Endothelial cell of umbilical vein (primary cell): ENCODE results near the gene PKN3. TPM values are rescaled to one million over a fixed set of nuclear protein-coding genes. Genes with fewer than 3 reads are reported as not detected.

Experiments used
- BruUV-seq: library from RNA; stranded (reverse); fragments of 400-500 nt; replicated peaks from 2 replicates; lab custom pipeline; 2021; lab: Mats Ljungman, UMichigan
- CTCF ChIA-PET: fragments of 300-600, 350-600 bp; sonication (Branson Sonifier 250); formaldehyde crosslinking; loops from one replicate; lab custom pipeline; 2021; ENCODE audit warnings: antibody characterized with exemption, inconsistent platforms; lab: Charles Lee
- POLR2A ChIA-PET: fragments of 300-600, 350-600 bp; sonication (Branson Sonifier 250); formaldehyde crosslinking; loops from one replicate; lab custom pipeline; 2021; ENCODE audit warnings: antibody characterized with exemption, inconsistent platforms; lab: Charles Lee
- DNase-seq: peaks from one replicate; pipeline ENCODE4 v3.0.0-alpha.2; 2011; ENCODE audit warnings: low read depth, low spot score
- FAIRE-seq: peaks from 2 replicates; lab custom pipeline; 2011; peaks lifted over from hg19 to GRCh38; lab: Jason Lieb, UNC
- H2AFZ ChIP-seq: 2 replicates; pipeline ENCODE4 v1.6.0; 2012; ENCODE audit warnings: low read depth, low read length, control low read depth, inconsistent platforms
- H3K27ac ChIP-seq: 2 replicates; pipeline ENCODE4 v1.5.1; 2011; ENCODE audit warnings: low read depth, mild to moderate bottlenecking, control low read depth, low read length, moderate library complexity; ENCODE audit not compliant: insufficient read depth
- H3K27me3 ChIP-seq, 2 experiments: 2 replicates each; pipeline versions ENCODE4 v1.6.0 to v1.6.1; 2011; ENCODE audit warnings: low read length in 2 of 2, mixed read lengths in 1 of 2; ENCODE audit not compliant: control insufficient read depth in 2 of 2, insufficient read depth in 2 of 2
- H3K36me3 ChIP-seq, 2 experiments: 2 replicates in 1 of 2; 3 replicates in 1 of 2; pipeline ENCODE4 v1.5.1; 2011; ENCODE audit warnings: low read length in 2 of 2, mild to moderate bottlenecking in 1 of 2, moderate library complexity in 1 of 2; ENCODE audit not compliant: control insufficient read depth in 2 of 2, insufficient read depth in 2 of 2; ENCODE audit errors: extremely low read depth in 1 of 2
- H3K4me1 ChIP-seq: 3 replicates; pipeline ENCODE4 v1.5.1; 2011; ENCODE audit warnings: mild to moderate bottlenecking, low read length; ENCODE audit not compliant: control insufficient read depth, insufficient read depth; ENCODE audit errors: extremely low read depth
- H3K4me2 ChIP-seq: 2 replicates; pipeline ENCODE4 v1.6.1; 2011; ENCODE audit warnings: low read length, control low read depth, mixed read lengths; ENCODE audit not compliant: insufficient read depth
- H3K4me3 ChIP-seq, 3 experiments: fragments of 200-600 bp in 1 of 3; sonication (generic), shearing (Covaris generic) in 1 of 3; replicated peaks in 1 of 3; 2 replicates each; pipeline ENCODE4 v1.5.1; 2011 to 2016; ENCODE audit warnings: control low read depth in 3 of 3, low read length in 3 of 3, mild to moderate bottlenecking in 2 of 3, inconsistent platforms in 1 of 3, low read depth in 1 of 3, moderate library complexity in 1 of 3; ENCODE audit not compliant: insufficient read depth in 1 of 3
- H3K79me2 ChIP-seq: 2 replicates; pipeline ENCODE4 v1.6.0; 2012; ENCODE audit warnings: low read length, inconsistent platforms; ENCODE audit not compliant: control insufficient read depth, insufficient read depth
- H3K9ac ChIP-seq: replicated peaks from 2 replicates; pipeline ENCODE3; 2011; ENCODE audit warnings: low read length, control low read depth; ENCODE audit not compliant: insufficient read depth; ENCODE audit errors: extremely low read depth
- H3K9me1 ChIP-seq: replicated peaks from 3 replicates; pipeline ENCODE4 v1.6.0; 2011; ENCODE audit warnings: mild to moderate bottlenecking, low read length; ENCODE audit not compliant: control insufficient read depth, insufficient read depth; ENCODE audit errors: extremely low read depth
- H3K9me3 ChIP-seq: replicated peaks from 2 replicates; pipeline ENCODE4 v1.5.1; 2012; ENCODE audit warnings: low read length, inconsistent platforms; ENCODE audit not compliant: control insufficient read depth, insufficient read depth
- H4K20me1 ChIP-seq: replicated peaks from 2 replicates; pipeline ENCODE3; 2011; ENCODE audit warnings: mild to moderate bottlenecking, low read length; ENCODE audit not compliant: control insufficient read depth, insufficient read depth; ENCODE audit errors: extremely low read depth
- CTCF ChIP-seq, 2 donors: IDR thresholded peaks; 1 replicate in 1 of 2; 2 replicates in 1 of 2; pipeline ENCODE4 v1.5.1; 2011; ENCODE audit warnings: low read length in 2 of 2, mild to moderate bottlenecking in 2 of 2, moderate library complexity in 2 of 2, control low read depth in 1 of 2, inconsistent platforms in 1 of 2, low read depth in 1 of 2; ENCODE audit not compliant: insufficient read depth in 1 of 2; ENCODE audit errors: extremely low read depth in 1 of 2
- EZH2 ChIP-seq: IDR thresholded peaks from 2 replicates; pipeline ENCODE4 v1.6.1; 2012; ENCODE audit warnings: borderline replicate concordance, low read depth, mild to moderate bottlenecking, moderate library complexity, low read length, inconsistent platforms; ENCODE audit not compliant: severe bottlenecking
- GATA2 ChIP-seq: IDR thresholded peaks from 2 replicates; pipeline ENCODE4 v1.7.0; 2011; ENCODE audit warnings: low read depth, mild to moderate bottlenecking, moderate library complexity, mixed read lengths, low read length; ENCODE audit not compliant: insufficient read length, insufficient read depth
- JUN ChIP-seq: IDR thresholded peaks from 2 replicates; pipeline ENCODE4 v1.6.1; 2011; ENCODE audit warnings: borderline replicate concordance, low read depth; ENCODE audit not compliant: insufficient read length, insufficient read depth
- MAX ChIP-seq: IDR thresholded peaks from 2 replicates; pipeline ENCODE4 v1.6.1; 2011; ENCODE audit not compliant: insufficient read depth, insufficient read length
- MYC ChIP-seq: IDR thresholded peaks from one replicate; pipeline ENCODE4 v1.6.1; 2011; ENCODE audit warnings: mild to moderate bottlenecking, low read depth, low read length
- POLR2AphosphoS5 ChIP-seq: IDR thresholded peaks from 2 replicates; pipeline ENCODE4 v1.6.1; 2012; ENCODE audit warnings: low read depth, mild to moderate bottlenecking, control low read depth, low read length, moderate library complexity; ENCODE audit not compliant: insufficient read depth
- dilution Hi-C: fragments of 300-500 bp; cut with MboI; formaldehyde crosslinking; loops from one replicate; pipeline ENCODE4 v1.15.0; 2019; ENCODE audit warnings: low sequenced_read_pairs; ENCODE audit not compliant: extremely low pct_ligation_motif_present
- intact Hi-C: fragments of 100-400 bp; cut with micrococcal nuclease; formaldehyde crosslinking; loops from one replicate; pipeline ENCODE4 v1.10.0; 2022
- polyA plus RNA-seq, 4 experiments: library from polyadenylated mRNA; depleted of rRNA in 3 of 4; stranded (reverse) in 3 of 4; unstranded in 1 of 4; fragments of >200 nt; gene quantifications; 2 replicates each; pipeline versions ENCODE4 v1.2.1 to v1.2.3, GENCODE V29; 2011 to 2012; ENCODE audit warnings: missing spikeins in 1 of 4
- total RNA-seq: library from RNA; stranded (reverse); gene quantifications from 2 replicates; pipeline ENCODE4 v1.2.3, GENCODE V29; 2021

Gene PKN3
- total and polyA plus RNA-seq, 2 donors (not counting 3 experiments of a cell fraction or from before 2014, with no cell fraction given): 29.5 to 40.4 TPM

- intact Hi-C loops: no loop called here
Measured at GRCh38 chr9:128683340-128684064, 18.8 kb upstream of the PKN3 start.

More at GRCh38 chr9:128683340-128684064, 18.8 kb upstream of the PKN3 start:
- H3K4me2 ChIP-seq: peak overlapping the region; percentile 91
- peaks cover 10% of the 10 kb centered on the region for H3K79me2 ChIP-seq
- peak overlapping the region; percentile 65 for H3K27ac ChIP-seq
- peak; percentile 86 for FAIRE-seq
- peak overlapping the region; percentile 58 to 90 (median 87) for H3K4me3 ChIP-seq
- peak overlapping the region; percentile 92 for H3K9ac ChIP-seq
- H3K9me3 ChIP-seq: no peaks in the 10 kb centered on the region
- H4K20me1 ChIP-seq: no peaks in the 10 kb centered on the region
- DNase-seq: peak; percentile 16
- H3K36me3 ChIP-seq: no peaks in the 10 kb centered on the region
- H3K4me1 ChIP-seq: peaks cover 11% of the 10 kb centered on the region
- ChIA-PET POLR2A (interaction anchor here (0.6 to 0.9 kb wide), 2 partner anchors 41 to 48 kb away, joined by 3 to 4 read pairs; no protein-coding TSS in a partner anchor), CTCF (interaction anchor here (0.7 to 1.7 kb wide), 5 partner anchors 17 to 87 kb away, joined by 3 to 10 read pairs (median 5); partner anchors contain the start of genes DYNC2I2 and PKN3)
- TF ChIP-seq EZH2: no peak
- no peak for TF ChIP-seq MYC
- no peak for TF ChIP-seq GATA2
- TF ChIP-seq JUN: no peak
- no peak for TF ChIP-seq POLR2AphosphoS5
- TF ChIP-seq MAX: no peak
- TF ChIP-seq CTCF (IDR thresholded peaks at IDR 0.05; ENCODE audit: extremely low read depth in 1 of 2, insufficient read depth in 1 of 2, low read depth in 1 of 2, low read length in 2 of 2): no peak
- no peaks in the 10 kb centered on the region for H3K9me1 ChIP-seq
- dilution Hi-C loops: no loop called here
- H3K27me3 ChIP-seq: no peaks in the 10 kb centered on the region
- peak overlapping the region; percentile 59 for H2AFZ ChIP-seq
- TSS peak; percentile 40 for BruUV-seq
